NCI-H128 (cell line): ENCODE data around the gene MYCBPAP.

ENCODE experiments used
- DNase-seq: peaks from one replicate; lab custom pipeline; 2025; ENCODE audit not compliant: unreplicated experiment; lab: John Stamatoyannopoulos, UW

The MYCBPAP gene

DNA sequence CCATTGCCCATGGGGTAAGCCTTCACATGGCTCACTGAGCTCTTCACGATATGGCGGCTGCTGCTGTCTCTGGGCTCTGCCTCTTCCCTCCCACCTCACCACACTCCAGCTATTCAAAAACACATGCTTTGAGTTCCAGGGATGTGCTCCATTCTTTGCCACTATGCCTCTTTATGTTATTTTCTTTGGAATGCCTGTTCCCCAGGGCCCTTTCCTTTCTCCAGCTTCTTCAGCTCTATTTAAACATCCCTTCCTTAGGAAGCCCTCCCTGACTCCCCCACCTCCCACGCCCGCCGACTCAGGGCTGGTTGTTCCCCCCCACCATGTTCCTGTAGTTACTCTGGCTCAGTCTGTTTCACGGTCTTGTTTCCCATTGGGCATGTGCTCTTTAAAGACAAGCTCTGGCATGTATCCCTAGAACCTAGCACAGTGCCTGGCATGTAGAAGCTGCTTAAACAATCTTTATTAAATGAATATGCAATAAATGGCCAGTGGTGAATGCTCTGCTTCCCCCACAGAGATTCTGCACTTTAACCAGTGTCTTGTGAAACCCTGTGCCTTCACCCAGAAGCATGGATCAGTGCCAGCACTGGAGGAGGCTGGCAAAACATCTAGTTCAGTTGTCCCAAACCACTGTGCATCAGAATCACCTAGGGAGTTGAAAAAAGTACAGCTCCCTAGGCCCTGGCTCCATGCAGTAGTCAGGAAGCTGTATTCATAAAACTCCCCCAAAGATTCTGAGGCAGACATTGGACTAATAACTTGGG, 6.9 kb downstream of the MYCBPAP start:
- no peak for DNase-seq

DNA sequence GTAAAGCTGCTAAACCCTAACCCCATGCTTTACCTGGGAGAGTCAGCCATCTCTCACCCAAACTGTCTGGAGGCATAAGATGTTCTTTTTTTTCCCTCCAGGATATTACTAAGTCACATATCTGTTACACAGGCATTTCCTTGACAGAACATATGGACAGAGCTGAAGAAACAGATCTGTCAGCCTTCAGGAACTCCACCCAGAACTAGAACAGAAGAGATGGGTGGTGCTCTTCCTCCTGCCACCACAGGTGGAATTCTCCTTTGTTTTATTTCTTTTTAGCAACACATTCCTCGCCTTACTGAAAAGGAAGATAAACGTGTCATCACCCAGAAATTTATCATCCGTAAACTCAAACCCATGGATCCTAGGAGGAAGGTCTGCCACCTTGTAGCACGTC, 8.8 kb downstream of the MYCBPAP start:
- DNase-seq, result no peak

DNA sequence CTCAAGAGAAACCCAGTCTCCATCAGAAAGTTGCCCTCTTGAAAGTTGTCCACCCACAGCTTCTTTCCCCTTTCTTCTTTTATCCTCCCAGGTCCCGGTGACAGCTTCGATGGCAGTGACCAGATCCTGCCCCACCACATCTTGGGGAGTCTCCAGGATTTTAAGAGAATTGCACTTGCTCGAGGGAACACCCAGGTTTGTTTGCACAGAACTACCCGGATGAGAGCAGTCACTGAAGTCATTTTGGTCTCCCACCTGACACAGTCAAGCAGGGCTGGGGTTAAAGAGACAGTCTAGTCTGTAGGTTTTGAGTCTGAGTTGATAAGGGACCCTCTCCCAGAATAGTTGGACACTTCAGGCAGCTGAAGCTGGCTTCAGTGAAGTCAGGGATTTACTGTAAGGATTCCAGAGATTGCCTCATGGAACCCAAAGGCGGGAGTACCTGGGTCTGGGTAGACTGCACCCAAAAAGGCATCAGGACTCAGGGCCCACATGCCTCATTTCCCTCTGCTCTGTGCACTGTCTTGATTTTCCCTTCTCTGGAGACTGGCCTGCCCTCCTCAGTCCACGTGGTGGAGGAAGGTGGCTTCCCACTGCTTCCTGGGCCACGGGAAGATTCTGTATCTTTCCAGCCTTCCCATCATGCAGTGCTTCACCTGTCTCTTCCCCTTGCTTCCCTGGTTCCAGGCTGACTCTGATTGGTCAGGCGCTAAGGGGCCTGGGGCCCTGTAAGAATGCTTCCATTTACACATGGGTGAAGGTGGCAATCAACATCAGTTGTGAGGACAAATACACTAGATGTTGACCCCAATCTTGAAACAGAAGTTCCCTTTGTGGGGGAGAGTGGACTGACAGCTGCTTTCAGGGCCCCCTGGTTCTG, 9.5 kb downstream of the MYCBPAP start:
- no peak for DNase-seq

DNA sequence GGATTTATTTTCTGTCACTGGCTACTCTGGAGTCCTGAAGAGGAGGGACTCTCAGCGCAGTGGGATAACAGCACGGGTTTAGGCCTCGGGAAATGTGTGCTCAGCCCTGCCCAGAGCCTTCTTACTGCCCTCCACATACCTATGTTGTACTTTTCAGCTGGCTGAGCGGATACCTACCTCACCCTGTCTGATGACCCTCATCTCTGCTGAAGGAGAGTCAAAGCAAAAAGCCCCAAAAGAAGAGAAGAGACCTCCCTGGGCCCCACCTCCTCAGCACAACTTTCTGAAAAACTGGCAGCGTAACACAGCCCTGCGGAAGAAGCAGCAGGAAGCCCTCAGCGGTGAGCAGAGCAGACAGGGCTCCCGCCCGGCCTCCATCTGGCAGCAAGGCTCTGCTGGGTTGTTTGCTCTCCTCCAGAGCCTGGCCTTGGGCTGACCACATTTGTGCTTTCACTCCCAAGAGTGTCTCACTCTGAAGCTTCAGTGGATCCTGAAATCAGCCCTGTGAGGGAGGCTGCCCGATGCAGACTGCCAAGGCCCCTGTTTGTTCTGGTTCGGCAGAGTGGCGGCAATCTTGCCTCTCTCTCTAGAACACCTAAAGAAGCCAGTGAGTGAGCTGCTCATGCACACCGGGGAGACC, 10.3 kb downstream of the MYCBPAP start:
- no peak for DNase-seq

DNA sequence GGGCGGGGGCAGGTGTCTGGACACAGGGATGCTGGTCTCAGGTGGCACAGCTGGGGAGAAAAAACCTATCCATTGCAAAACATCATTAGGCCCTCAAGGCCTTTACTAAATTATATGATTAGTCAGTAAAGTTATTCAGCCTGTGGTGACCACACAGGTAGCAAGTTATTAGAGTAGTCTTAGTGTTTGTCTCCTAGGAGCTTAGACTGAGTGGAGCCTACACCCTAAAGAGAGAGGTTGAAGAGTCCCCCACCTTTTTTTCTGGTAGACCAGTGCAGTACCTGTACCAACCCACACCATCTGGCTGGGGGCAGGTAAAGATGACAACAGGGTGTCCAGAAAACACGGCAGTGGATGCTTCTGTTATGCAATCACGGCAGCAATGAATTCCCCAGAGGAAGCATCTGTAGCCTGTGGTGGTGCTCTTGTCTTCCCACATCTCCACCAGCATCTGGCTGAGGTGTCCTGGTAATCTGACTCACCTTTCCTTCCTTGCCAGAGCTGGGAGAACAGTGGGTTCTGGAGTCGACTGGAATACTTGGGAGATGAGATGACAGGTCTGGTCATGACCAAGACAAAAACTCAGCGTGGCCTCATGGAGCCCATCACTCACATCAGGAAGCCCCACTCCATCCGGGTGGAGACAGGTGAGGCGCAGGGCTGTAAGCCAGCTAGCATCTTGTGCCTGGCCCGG, 11.0 kb downstream of the MYCBPAP start:
- DNase-seq, result no peak

DNA sequence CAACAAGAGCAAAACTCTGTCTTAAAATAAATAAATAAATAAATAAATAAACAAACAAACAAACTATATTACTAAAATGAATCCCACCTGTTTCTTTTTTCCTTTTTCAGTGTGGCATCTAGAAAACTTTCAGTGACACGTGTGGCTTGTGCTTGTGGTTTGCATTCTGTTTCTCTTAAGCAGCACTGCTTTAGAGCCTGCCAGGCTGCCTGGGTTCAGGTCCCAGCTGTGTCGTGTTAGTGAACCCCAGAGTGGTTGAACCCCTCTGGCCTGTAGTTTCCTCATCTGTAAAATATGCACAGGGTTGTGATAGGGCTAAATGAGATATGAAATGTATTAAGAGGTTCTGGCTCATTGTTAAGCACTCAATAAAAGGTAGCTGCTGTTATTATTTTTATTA, 12.2 kb downstream of the MYCBPAP start:
- no peak for DNase-seq

DNA sequence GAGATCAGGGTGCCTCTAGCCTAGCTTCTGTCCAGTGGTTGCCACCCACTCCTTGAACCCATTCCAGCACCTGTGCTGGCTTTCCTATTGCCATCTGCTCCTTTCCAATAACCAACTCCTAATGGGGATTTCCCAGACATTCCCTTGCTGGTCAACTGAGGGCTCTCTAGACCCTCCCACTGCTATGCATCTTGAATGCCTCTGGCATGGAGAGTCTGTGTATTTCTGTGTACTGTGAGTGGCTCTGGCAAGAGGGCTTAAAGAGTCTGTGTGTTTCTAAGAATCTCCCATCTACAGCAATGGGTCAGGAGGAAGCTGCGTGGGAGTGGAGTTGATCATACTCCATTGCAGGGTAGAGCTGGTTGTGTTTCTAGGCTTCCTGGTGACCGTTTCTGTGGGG, 13.3 kb downstream of the MYCBPAP start:
- no peak for DNase-seq

DNA sequence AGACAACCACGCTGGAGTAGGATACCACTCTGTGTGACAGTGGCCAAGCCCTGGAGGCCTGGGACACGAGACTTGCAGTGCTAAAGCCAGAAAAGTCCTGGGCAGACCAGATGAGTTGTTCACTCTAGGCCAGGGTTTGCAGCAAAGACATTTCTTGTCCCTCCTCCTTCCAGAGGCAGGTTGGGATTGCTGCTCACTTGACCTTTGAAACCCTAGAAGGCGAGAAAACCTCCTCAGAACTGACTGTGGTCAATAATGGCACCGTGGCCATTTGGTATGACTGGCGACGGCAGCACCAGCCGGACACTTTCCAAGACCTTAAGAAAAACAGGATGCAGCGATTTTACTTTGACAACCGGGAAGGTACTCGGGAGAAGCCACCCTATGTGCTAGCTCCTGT, 14.5 kb downstream of the MYCBPAP start:
- no peak for DNase-seq

DNA sequence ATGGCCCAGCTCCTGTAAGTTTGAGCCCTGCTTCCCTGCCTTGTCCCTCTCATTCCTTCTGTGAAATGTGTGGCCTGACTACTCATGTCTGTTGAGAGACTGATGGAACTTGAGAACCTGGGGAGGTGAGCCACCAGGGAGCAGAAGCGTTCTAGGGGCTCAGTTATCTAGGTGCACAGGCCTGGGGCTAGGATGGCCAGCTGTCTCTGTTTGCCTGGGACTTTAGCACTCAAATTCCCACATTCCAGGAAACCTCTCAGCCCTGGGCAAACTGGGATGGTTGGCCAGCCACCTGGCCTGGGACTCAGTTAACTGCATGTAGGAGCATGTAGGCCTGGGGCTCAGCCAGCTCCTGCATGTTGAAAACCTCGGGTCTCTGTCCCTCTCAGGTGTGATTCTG, 15.0 kb downstream of the MYCBPAP start:
- no peak for DNase-seq

DNA sequence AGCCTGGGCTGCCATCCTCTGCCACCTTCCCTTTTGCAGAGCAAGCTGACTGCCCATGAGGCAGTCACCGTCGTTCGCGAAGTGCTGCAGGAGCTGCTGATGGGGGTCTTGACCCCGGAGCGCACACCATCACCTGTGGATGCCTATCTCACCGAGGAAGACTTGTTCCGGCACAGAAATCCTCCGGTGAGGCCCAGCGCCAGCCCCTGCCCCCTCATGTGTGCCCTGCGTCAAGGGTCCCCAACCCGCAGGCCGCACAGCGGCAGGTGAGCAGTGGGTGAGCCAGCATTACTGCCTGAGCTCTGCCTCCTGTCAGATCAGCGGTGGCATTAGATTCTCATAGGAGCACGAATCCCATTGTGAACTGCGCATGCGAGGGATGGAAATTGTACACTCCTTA, 16.6 kb downstream of the MYCBPAP start:
- no peak for DNase-seq

DNA sequence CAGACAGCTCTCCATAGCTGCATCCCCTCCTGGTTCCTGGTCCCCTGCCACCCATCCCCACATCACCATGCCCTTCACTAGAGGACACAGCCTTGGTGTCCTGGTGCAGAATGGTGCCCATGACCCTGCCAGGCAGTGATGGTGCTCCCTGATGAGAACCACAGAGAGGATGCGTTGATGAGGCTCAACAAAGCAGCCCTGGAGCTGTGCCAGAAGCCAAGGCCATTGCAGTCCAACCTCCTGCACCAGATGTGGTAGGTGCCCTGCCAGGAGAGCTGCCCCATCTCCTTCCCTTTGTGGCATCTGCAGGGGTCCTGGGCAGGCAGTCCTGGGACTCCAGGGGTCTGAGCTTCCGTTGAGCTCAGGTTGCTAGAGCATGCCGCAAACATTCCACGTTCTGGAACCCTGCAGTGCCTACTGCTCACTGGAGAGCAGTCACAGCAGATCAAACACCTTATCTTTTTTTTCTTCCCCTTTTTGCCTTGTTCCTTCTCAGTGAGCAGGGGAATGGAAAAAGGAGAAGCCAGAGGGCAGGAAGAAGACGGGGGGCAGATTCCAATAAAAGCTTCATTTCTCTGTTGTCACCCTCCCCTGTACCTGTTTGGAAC, 19.0 kb downstream of the MYCBPAP start:
- no peak for DNase-seq

DNA sequence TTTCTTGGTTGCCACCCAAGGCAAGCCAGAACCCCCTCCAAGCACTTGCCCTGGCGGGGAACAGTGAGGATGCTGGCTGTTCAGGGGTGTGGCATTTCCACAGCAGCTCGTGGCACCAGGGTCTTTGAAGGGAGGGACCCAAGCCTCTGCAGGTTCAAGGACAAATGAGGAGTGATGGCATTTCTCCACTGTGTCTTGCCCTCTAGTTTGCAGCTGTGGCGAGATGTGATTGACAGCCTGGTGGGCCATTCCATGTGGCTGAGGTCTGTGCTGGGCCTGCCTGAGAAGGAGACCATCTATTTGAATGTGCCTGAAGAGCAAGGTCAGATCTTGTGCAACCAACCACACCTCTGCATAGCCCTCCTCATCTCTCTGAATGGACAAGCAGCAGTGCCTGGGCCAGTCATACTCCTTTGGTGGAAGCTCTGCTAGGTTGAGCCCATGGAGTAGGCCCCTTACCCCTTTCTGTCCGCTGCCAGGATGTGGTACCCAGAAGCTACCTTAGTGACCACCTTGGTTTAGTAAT, 19.8 kb downstream of the MYCBPAP start:
- no peak for DNase-seq

DNA sequence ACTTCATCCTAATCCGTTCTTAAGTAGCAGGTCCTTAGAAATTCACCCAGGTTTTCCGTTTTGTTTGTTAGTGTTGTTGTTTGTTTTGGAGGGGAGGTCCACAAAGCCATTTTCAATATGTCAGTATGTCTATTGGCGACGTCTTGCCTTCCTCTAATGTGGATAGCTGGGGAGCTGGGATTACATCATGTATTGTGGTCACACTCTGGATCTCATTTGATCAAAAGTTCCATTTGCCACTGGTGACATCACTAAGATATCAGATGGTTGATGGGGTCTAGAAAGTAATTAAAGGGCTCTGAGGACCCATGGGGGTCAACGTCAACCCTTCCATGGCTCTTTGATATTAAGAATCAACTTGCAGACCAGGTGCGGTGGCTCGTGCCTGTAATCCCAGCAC, 21.6 kb downstream of the MYCBPAP start:
- DNase-seq, result no peak

DNA sequence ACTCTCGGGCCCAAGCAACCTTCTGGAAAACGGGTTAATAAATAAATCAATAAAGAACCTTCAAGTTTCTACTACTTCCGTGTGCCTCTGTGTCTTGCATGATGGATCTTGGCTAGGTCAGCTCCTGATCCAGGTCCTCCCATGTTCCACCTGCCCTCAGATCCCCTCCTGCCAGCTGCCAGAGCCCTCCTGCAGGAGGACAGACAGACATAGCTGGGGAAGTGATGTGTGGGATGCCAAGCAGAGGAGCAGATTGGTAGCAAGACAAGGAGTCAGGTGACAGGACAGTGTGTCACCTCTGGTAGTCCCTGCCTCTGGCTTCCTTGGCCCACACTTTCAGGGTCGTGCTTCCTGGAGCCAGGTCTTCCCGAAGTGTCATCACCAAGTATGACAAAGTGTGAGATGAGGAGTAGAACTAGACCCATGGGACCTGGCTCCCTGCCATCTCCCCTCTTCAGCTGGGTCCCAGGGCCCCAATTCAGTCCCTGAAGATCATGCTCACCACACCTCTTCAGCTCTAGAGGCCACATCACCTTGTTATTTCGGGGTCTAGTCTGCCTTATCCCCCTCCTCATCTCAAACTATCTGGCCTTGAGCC, 23.3 kb downstream of the MYCBPAP start:
- no peak for DNase-seq

DNA sequence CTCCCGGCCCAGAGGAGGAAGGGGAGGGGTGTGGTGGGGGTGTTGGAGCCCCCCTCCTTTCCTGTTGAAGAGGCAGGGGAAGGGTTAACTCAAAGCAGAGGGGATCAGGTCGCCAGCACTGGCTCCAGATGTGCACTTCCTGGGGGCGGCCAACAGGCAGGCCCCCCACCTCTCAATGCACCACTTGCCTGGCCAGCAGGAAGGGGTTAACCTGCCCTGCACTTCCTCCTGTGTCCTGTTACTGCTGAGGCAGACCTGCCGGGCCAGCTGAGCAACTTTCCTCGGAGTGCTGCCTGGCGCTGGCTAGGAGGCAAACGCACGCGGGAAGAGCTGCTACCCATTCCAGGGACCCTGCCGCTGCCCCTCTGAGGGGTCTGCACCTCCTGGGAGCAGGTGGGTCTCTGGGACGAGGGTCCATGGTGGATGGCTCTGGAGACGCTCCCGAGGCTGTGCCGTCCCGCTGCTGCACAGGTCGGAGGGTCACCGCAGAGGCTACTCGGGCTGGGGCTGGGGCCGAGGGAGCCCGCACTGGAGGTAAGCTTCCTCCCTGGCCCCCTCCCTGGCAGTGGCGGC, 24.3 kb downstream of the MYCBPAP start, which contains the start of gene EPN3:
Gene EPN3 (plus strand): TSS at position 284 of the 573 bp plus-strand sequence. CDS start 3,822 bp downstream, outside the sequence.
- no peak for DNase-seq

DNA sequence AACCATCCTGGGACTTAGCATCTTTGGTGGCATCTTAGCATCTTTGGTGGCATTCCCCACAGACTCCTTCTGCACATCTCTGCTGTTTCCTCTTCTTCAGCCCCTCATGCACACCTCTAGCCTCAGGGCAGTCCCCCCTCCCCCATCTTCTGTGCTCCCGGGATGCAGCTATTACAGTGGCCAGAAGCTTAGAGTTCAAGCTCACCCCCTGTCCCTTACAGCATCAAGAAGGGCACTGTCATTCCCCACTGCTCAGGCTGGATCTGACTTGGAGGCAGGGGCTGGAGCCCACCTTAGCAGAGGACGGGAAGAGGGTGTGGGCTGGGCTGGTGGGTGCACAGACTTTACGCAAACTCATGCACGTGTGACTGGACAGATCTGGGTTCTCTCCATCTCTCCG, 24.9 kb downstream of the MYCBPAP start:
- no peak for DNase-seq

DNA sequence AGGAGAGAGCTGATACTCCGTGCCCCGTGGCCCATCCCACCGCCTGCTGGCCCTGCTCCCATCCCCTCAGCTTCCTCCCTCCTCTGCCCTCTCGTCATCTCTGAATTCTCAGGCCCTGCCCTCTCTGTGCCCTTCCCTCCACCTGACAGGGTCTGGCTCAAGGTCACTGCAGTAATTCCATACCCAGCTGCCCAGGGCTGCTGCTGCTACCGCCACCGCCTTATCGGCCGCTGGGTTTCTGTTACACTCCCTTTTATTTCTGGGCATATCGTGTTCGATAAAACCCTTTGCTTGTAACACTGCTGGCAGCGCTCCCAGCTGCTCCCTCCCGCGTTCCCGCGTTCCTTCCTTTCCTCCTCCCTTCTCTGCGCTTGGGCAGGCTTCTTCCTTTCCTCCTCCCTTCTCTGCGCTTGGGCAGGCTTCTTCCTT, 25.5 kb downstream of the MYCBPAP start:
- peak; percentile 14 for DNase-seq

DNA sequence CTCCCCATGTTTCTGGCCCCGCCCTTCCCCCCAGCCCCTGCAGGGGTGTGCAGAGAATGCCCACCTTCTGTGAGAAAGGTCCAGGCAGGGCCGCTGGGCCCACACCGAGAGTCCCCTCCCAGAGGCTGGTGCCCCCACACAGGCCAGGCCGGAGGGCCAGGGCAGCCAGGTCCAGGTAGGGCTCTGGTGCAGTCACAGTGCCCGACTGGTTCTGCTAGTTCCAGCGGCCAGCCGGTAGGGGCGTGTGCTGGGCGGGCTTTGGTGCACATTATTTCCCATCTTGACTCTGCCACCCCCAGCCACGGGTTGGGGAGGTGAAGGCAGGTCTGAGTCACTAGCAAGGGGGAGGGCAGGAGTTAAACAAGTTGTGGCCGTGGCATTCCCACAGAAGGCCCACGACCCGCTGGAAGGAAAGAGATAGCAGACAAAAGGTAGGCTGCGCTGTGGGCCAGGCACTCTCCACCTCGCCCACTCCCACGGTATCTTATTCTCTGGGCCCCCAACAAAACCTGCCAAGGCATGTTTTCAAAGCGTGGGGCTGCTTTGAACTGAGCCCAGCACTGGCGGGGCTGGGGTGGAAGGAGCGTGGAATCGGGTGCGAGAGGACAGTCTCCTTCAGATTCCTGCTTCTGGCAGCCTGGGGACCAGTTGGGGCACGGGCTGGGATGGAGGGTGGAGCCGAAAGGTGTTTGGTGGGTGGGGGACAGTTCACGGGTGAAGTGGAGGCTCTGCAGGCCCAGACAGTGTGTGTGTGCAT, 26.2 kb downstream of the MYCBPAP start:
- DNase-seq, result no peak

DNA sequence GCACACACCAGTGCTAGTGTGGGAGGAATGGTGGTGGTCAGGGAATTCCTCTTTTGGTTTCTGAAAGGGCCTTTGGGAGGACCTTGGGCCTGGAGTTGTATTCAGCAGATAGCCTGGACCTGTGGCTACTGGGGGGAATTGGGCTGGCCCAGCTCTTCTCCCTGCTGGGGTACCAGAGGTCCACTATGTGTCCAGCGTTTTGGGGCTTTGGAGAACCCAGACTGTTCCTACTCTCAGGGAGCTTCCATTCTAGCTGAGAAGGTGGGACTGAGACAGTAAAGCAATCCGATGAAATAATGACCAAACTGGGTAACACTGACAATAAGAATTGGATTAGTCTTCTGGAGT, 26.7 kb downstream of the MYCBPAP start:
- no peak for DNase-seq
